HEK293 (cell line): ENCODE measurements around the gene RND1.

Source experiments
- CTCF ChIP-seq: fragments of 450-650 bp; formaldehyde crosslinking; IDR thresholded peaks from 2 replicates; pipeline ENCODE4 v1.5.1; 2016; ENCODE audit warnings: missing biosample characterization, missing genetic modification characterization
- ELK4 ChIP-seq: IDR thresholded peaks from 2 replicates; pipeline ENCODE4 v1.6.1; 2011; ENCODE audit warnings: mild to moderate bottlenecking, low read depth, low read length, borderline replicate concordance
- GFI1B ChIP-seq: fragments of 450-650 bp; formaldehyde crosslinking; IDR thresholded peaks from 2 replicates; pipeline ENCODE4 v1.5.1; 2016; ENCODE audit warnings: missing biosample characterization, missing genetic modification characterization
- GLI2 ChIP-seq: fragments of 450-650 bp; formaldehyde crosslinking; IDR thresholded peaks from 2 replicates; pipeline ENCODE4; 2017; ENCODE audit warnings: missing biosample characterization, missing genetic modification characterization, low read depth, borderline replicate concordance
- GLIS1 ChIP-seq: fragments of 450-650 bp; formaldehyde crosslinking; IDR thresholded peaks from 2 replicates; pipeline ENCODE4 v1.5.1; 2016; ENCODE audit warnings: missing biosample characterization, missing genetic modification characterization
- MEIS1 ChIP-seq: sonication (generic); formaldehyde crosslinking; IDR thresholded peaks from 2 replicates; pipeline ENCODE4 v1.8.1; 2022; ENCODE audit warnings: missing genetic modification reagents, mild to moderate bottlenecking, borderline replicate concordance
- PRDM1 ChIP-seq: fragments of 450-650 bp; formaldehyde crosslinking; IDR thresholded peaks from 2 replicates; pipeline ENCODE4; 2016; ENCODE audit warnings: missing biosample characterization, missing genetic modification characterization
- REST ChIP-seq: fragments of 450-650 bp; formaldehyde crosslinking; IDR thresholded peaks from 2 replicates; pipeline ENCODE4 v1.5.1; 2016; ENCODE audit warnings: missing biosample characterization, missing genetic modification characterization
- ZBTB10 ChIP-seq: fragments of 450-650 bp; formaldehyde crosslinking; IDR thresholded peaks from 2 replicates; pipeline ENCODE4 v1.5.1; 2016; ENCODE audit warnings: missing biosample characterization, missing genetic modification characterization
- ZBTB17 ChIP-seq: fragments of 450-650 bp; formaldehyde crosslinking; IDR thresholded peaks from 2 replicates; pipeline ENCODE4 v1.5.1; 2016; ENCODE audit warnings: missing biosample characterization, missing genetic modification characterization
- ZBTB21 ChIP-seq: fragments of 450-650 bp; formaldehyde crosslinking; IDR thresholded peaks from 2 replicates; pipeline ENCODE4 v1.5.1; 2017; ENCODE audit warnings: missing biosample characterization, missing genetic modification characterization
- ZFP3 ChIP-seq: fragments of 450-650 bp; formaldehyde crosslinking; IDR thresholded peaks from 2 replicates; pipeline ENCODE4 v1.5.1; 2016; ENCODE audit warnings: low read depth, missing biosample characterization, missing genetic modification characterization
- ZNF114 ChIP-seq: fragments of 450-650 bp; formaldehyde crosslinking; IDR thresholded peaks from 2 replicates; pipeline ENCODE4 v1.5.0; 2017; ENCODE audit warnings: missing biosample characterization, missing genetic modification characterization
- ZNF133 ChIP-seq: fragments of 450-650 bp; formaldehyde crosslinking; IDR thresholded peaks from 2 replicates; pipeline ENCODE4 v1.5.1; 2016; ENCODE audit warnings: missing biosample characterization, missing genetic modification characterization
- ZNF138 ChIP-seq: fragments of 450-650 bp; formaldehyde crosslinking; IDR thresholded peaks from 2 replicates; pipeline ENCODE4 v1.5.1; 2016; ENCODE audit warnings: missing biosample characterization, missing genetic modification characterization, borderline replicate concordance
- ZNF146 ChIP-seq: fragments of 450-650 bp; formaldehyde crosslinking; IDR thresholded peaks from 2 replicates; pipeline ENCODE4 v1.5.1; 2016; ENCODE audit warnings: missing biosample characterization, missing genetic modification characterization
- ZNF214 ChIP-seq: fragments of 450-650 bp; formaldehyde crosslinking; IDR thresholded peaks from 2 replicates; pipeline ENCODE4 v1.5.1; 2017; ENCODE audit warnings: missing biosample characterization, mild to moderate bottlenecking, missing genetic modification characterization, borderline replicate concordance
- ZNF239 ChIP-seq: fragments of 450-650 bp; formaldehyde crosslinking; IDR thresholded peaks from 2 replicates; pipeline ENCODE4 v1.5.1; 2016; ENCODE audit warnings: missing biosample characterization, missing genetic modification characterization
- ZNF324 ChIP-seq: fragments of 450-650 bp; formaldehyde crosslinking; IDR thresholded peaks from 2 replicates; pipeline ENCODE4 v1.5.1; 2016; ENCODE audit warnings: missing biosample characterization, missing genetic modification characterization
- ZNF362 ChIP-seq: fragments of 450-650 bp; formaldehyde crosslinking; IDR thresholded peaks from 2 replicates; pipeline ENCODE4 v1.5.1; 2016; ENCODE audit warnings: missing biosample characterization, missing genetic modification characterization
- ZNF366 ChIP-seq: fragments of 450-650 bp; formaldehyde crosslinking; conservative IDR thresholded peaks from 2 replicates; pipeline ENCODE4 v1.5.1; 2016; ENCODE audit warnings: missing biosample characterization, missing genetic modification characterization
- ZNF37A ChIP-seq: fragments of 450-650 bp; IDR thresholded peaks from 2 replicates; pipeline ENCODE4 v1.5.1; 2018; ENCODE audit warnings: missing biosample characterization, missing genetic modification characterization
- ZNF521 ChIP-seq: fragments of 450-650 bp; formaldehyde crosslinking; IDR thresholded peaks from 2 replicates; pipeline ENCODE4 v1.5.1; 2017; ENCODE audit warnings: missing biosample characterization, mild to moderate bottlenecking, missing genetic modification characterization
- ZNF555 ChIP-seq: fragments of 450-650 bp; formaldehyde crosslinking; conservative IDR thresholded peaks from 2 replicates; pipeline ENCODE4 v1.5.1; 2017; ENCODE audit warnings: missing biosample characterization, mild to moderate bottlenecking, missing genetic modification characterization, inconsistent platforms
- ZNF571 ChIP-seq: fragments of 450-650 bp; formaldehyde crosslinking; IDR thresholded peaks from 2 replicates; pipeline ENCODE4 v1.5.0; 2017; ENCODE audit warnings: missing biosample characterization, missing genetic modification characterization
- ZNF600 ChIP-seq: fragments of 450-650 bp; formaldehyde crosslinking; IDR thresholded peaks from 2 replicates; pipeline ENCODE4 v1.5.1; 2016; ENCODE audit warnings: missing biosample characterization, missing genetic modification characterization
- ZNF704 ChIP-seq: fragments of 450-650 bp; formaldehyde crosslinking; IDR thresholded peaks from 2 replicates; pipeline ENCODE4 v1.5.1; 2016; ENCODE audit warnings: missing biosample characterization, missing genetic modification characterization
- ZNF785 ChIP-seq: fragments of 450-650 bp; formaldehyde crosslinking; IDR thresholded peaks from 2 replicates; pipeline ENCODE4 v1.5.1; 2016; ENCODE audit warnings: missing biosample characterization, missing genetic modification characterization
- ZNF837 ChIP-seq: fragments of 450-650 bp; formaldehyde crosslinking; IDR thresholded peaks from 2 replicates; pipeline ENCODE4 v1.5.1; 2016; ENCODE audit warnings: missing biosample characterization, missing genetic modification characterization

The RND1 gene

GRCh38 chr12:48817873-48818830 is 47.5 kb downstream of the RND1 start, which contains the start of gene CACNB3 (continued):
- no peak for TF ChIP-seq ZNF133 (tag by site-specific recombination)
- no peak for TF ChIP-seq ZNF239
- TF ChIP-seq ZBTB21 (tag by site-specific recombination) = no peak
- no peak for TF ChIP-seq GLI2
- peak; percentile 83 for TF ChIP-seq GLIS1 (tag by site-specific recombination)
- 0 out of 2 replicates have a peak, but pooled peaks have one; percentile 4 for TF ChIP-seq ZNF146 (tag by site-specific recombination)
- no peak for TF ChIP-seq GFI1B (tag by site-specific recombination)
- no peak for TF ChIP-seq ZNF571
- TF ChIP-seq ZNF366 (tag by site-specific recombination) = peak; percentile 70
- no peak for TF ChIP-seq ZNF114 (tag by site-specific recombination)
- peak; percentile 88 for TF ChIP-seq CTCF (tag by site-specific recombination)
- no peak for TF ChIP-seq ZNF521 (tag by site-specific recombination)
- no peak for TF ChIP-seq REST (tag by site-specific recombination)
- peak; percentile 20; the same call in 1 of the 2 replicates for TF ChIP-seq ZNF600 (tag by site-specific recombination)
- peak; percentile 95 for TF ChIP-seq ZBTB17 (tag by site-specific recombination)
- TF ChIP-seq ZNF324 (tag by site-specific recombination) = no peak
- no peak for TF ChIP-seq ZNF37A (tag by site-specific recombination)
- peak; percentile 57; the same call in 1 of the 2 replicates for TF ChIP-seq ZBTB10
- no peak for TF ChIP-seq ZNF138 (tag by site-specific recombination)
- no peak for TF ChIP-seq ZNF362
- TF ChIP-seq ELK4 = no peak
- TF ChIP-seq MEIS1 = no peak
- TF ChIP-seq ZNF704 (tag by site-specific recombination) = no peak
- no peak for TF ChIP-seq ZNF555 (tag by site-specific recombination)
- no peak for TF ChIP-seq ZNF214
- TF ChIP-seq ZNF785 (tag by site-specific recombination) = no peak
- TF ChIP-seq ZFP3 (tag by site-specific recombination) = no peak
- TF ChIP-seq PRDM1 = no peak
- no peak for TF ChIP-seq ZNF837 (tag by site-specific recombination)
